Measurements from ENCODE around the gene NSRP1. TPM values are rescaled to one million over a fixed set of nuclear protein-coding genes. Genes with fewer than 3 reads are reported as not detected.

Gene NSRP1
- total RNA-seq, 1 experiment from 2014 or later = 34.3 TPM

- ChIA-PET POLR2A (ENCODE audit: unreplicated experiment) (no interaction called here), CTCF (no interaction called here)
- Histone ChIP-seq H3K4me1 (replicated peaks; ENCODE audit: insufficient read depth) (no peaks in the 10 kb centered on the region), H3K27ac (no peak overlapping the region), H3K9me3 (ENCODE audit: insufficient read depth, low read depth) (no peaks in the 10 kb centered on the region), H3K27me3 (ENCODE audit: insufficient read depth, low read depth) (no peaks in the 10 kb centered on the region), H3K4me2 (no peak overlapping the region), H3F3A (ENCODE audit: insufficient read depth, low read depth) (no peaks in the 10 kb centered on the region), H3K4me3 (no peak overlapping the region), H3K36me3 (ENCODE audit: low read depth) (no peaks in the 10 kb centered on the region), H2AFZ (no peak overlapping the region), H3K9me2 (ENCODE audit: insufficient read depth) (no peaks in the 10 kb centered on the region), H4K20me1 (ENCODE audit: insufficient read depth) (no peaks in the 10 kb centered on the region), H3K79me2 (ENCODE audit: low read depth) (no peaks in the 10 kb centered on the region)
- no TSS peak for BruUV-seq (replicated peaks)
- DNase-seq = no peak
- no peak for TF ChIP-seq CTCF (conservative IDR thresholded peaks at IDR 0.05)
- no peak for TF ChIP-seq EZH2 (IDR thresholded peaks at IDR 0.05; ENCODE audit: low read depth)
- intact Hi-C loops (cut with micrococcal nuclease; ENCODE audit: unreplicated experiment) = no loop called here
Observed at GRCh38 chr17:30217054-30217453, 100.4 kb downstream of the NSRP1 start.

- H3K36me3 ChIP-seq (ENCODE audit: low read depth) = no peaks in the 10 kb centered on the region
- no peaks in the 10 kb centered on the region for H3K4me1 ChIP-seq (replicated peaks; ENCODE audit: insufficient read depth)
- DNase-seq = no peak
- H3K4me2 ChIP-seq = no peak overlapping the region
- H4K20me1 ChIP-seq (ENCODE audit: insufficient read depth) = no peaks in the 10 kb centered on the region
- no TSS peak for BruUV-seq (replicated peaks)
- H3K27ac ChIP-seq = no peak overlapping the region
- TF ChIP-seq EZH2 (IDR thresholded peaks at IDR 0.05; ENCODE audit: low read depth) = no peak
- TF ChIP-seq CTCF (conservative IDR thresholded peaks at IDR 0.05) = no peak
- no peaks in the 10 kb centered on the region for H3F3A ChIP-seq (ENCODE audit: insufficient read depth, low read depth)
- POLR2A ChIA-PET (ENCODE audit: unreplicated experiment) = no interaction called here
- H2AFZ ChIP-seq = no peak overlapping the region
- no peaks in the 10 kb centered on the region for H3K9me2 ChIP-seq (ENCODE audit: insufficient read depth)
- no peaks in the 10 kb centered on the region for H3K79me2 ChIP-seq (ENCODE audit: low read depth)
- H3K9me3 ChIP-seq (ENCODE audit: insufficient read depth, low read depth) = no peaks in the 10 kb centered on the region
- intact Hi-C loops (cut with micrococcal nuclease; ENCODE audit: unreplicated experiment) = no loop called here
- CTCF ChIA-PET = interaction anchor here (0.6 kb wide), 1 partner anchor 91 kb away, joined by 3 read pairs; no protein-coding TSS in a partner anchor
- no peak overlapping the region for H3K4me3 ChIP-seq
- H3K27me3 ChIP-seq (ENCODE audit: insufficient read depth, low read depth) = no peaks in the 10 kb centered on the region
Observed at GRCh38 chr17:30217746-30218245, 101.2 kb downstream of the NSRP1 start.

GRCh38 chr17:30218799-30219198, 102.2 kb downstream of the NSRP1 start:
- DNase-seq = no peak
- Histone ChIP-seq H3K4me2 (no peak overlapping the region), H3K4me1 (replicated peaks; ENCODE audit: insufficient read depth) (peaks cover 3% of the 10 kb centered on the region), H4K20me1 (ENCODE audit: insufficient read depth) (no peaks in the 10 kb centered on the region), H3K9me3 (ENCODE audit: insufficient read depth, low read depth) (no peaks in the 10 kb centered on the region), H3K36me3 (ENCODE audit: low read depth) (no peaks in the 10 kb centered on the region), H3K4me3 (no peak overlapping the region), H3K9me2 (ENCODE audit: insufficient read depth) (no peaks in the 10 kb centered on the region), H3K79me2 (ENCODE audit: low read depth) (no peaks in the 10 kb centered on the region), H3F3A (ENCODE audit: insufficient read depth, low read depth) (peaks cover 5% of the 10 kb centered on the region; the same call in 1 of the 2 replicates), H3K27me3 (ENCODE audit: insufficient read depth, low read depth) (no peaks in the 10 kb centered on the region), H2AFZ (no peak overlapping the region), H3K27ac (no peak overlapping the region)
- ChIA-PET CTCF (no interaction called here), POLR2A (ENCODE audit: unreplicated experiment) (no interaction called here)
- no TSS peak for BruUV-seq (replicated peaks)
- intact Hi-C loops (cut with micrococcal nuclease; ENCODE audit: unreplicated experiment) = no loop called here
- TF ChIP-seq CTCF (conservative IDR thresholded peaks at IDR 0.05) (no peak), EZH2 (IDR thresholded peaks at IDR 0.05; ENCODE audit: low read depth) (no peak)
